AG08396 (cell line): ENCODE data around the gene DNAJC5G.
"Not testable (repeated sequence)": the region's sequence is repeated elsewhere in the genome, so short reads cannot be mapped to it uniquely, and the experiment has no call there.

Experiments used
- DNase-seq: peaks from one replicate; pipeline ENCODE4 v3.0.0; 2012; ENCODE audit warnings: low spot score, mixed read lengths

DNAJC5G gene

GRCh38 chr2:27281855-27282559 lies 6.8 kb downstream of the DNAJC5G start, which contains the start of gene TRIM54:
TSS of gene TRIM54 (plus strand) at chr2:27282429. CDS start at chr2:27282732, 303 bp downstream.
- DNase-seq: peak; percentile 42

GRCh38 chr2:27282892-27283291 lies 7.7 kb downstream of the DNAJC5G start:
- no peak for DNase-seq

- DNase-seq: no peak
These were observed 9.8 kb downstream of the DNAJC5G start for GRCh38 chr2:27284996-27285395.

GRCh38 chr2:27285481-27285880 lies 10.2 kb downstream of the DNAJC5G start:
- no peak for DNase-seq

GRCh38 chr2:27288610-27289009 lies 13.4 kb downstream of the DNAJC5G start:
- no peak for DNase-seq

- no peak for DNase-seq
These were observed 15.3 kb downstream of the DNAJC5G start for GRCh38 chr2:27290549-27290948.

GRCh38 chr2:27291865-27292264 lies 16.6 kb downstream of the DNAJC5G start:
- no peak for DNase-seq

GRCh38 chr2:27294928-27295327 lies 19.7 kb downstream of the DNAJC5G start:
- no peak for DNase-seq

GRCh38 chr2:27296481-27296880 lies 21.2 kb downstream of the DNAJC5G start:
- no peak for DNase-seq

- no peak for DNase-seq
These were observed 22.0 kb downstream of the DNAJC5G start for GRCh38 chr2:27297195-27297594.

- DNase-seq: no peak
These were observed 23.3 kb downstream of the DNAJC5G start for GRCh38 chr2:27298391-27299080.

- DNase-seq: not testable (repeated sequence)
These were observed 25.4 kb downstream of the DNAJC5G start for GRCh38 chr2:27300606-27301005.

- peak; percentile 76 for DNase-seq
These were observed 28.1 kb downstream of the DNAJC5G start for GRCh38 chr2:27303093-27304025.

- no peak for DNase-seq
These were observed 29.4 kb downstream of the DNAJC5G start for GRCh38 chr2:27304488-27305240.

GRCh38 chr2:27305516-27305915 lies 30.3 kb downstream of the DNAJC5G start:
- DNase-seq: no peak

- no peak for DNase-seq
These were observed 30.9 kb downstream of the DNAJC5G start for GRCh38 chr2:27306136-27306535.

- DNase-seq: peak; percentile 25
These were observed 31.5 kb downstream of the DNAJC5G start for GRCh38 chr2:27306573-27307286.

GRCh38 chr2:27307287-27307544 lies 32.0 kb downstream of the DNAJC5G start:
- DNase-seq: no peak

GRCh38 chr2:27307545-27308358 lies 32.5 kb downstream of the DNAJC5G start:
- peak; percentile 29 for DNase-seq

GRCh38 chr2:27308359-27308881 lies 33.2 kb downstream of the DNAJC5G start, which contains the start of gene UCN:
TSS of gene UCN (minus strand) at chr2:27308445. CDS start at chr2:27307895, 550 bp downstream.
- DNase-seq: peak; percentile 62
